ENCODE data around the gene ARHGAP15.

The ARHGAP15 gene

DNA sequence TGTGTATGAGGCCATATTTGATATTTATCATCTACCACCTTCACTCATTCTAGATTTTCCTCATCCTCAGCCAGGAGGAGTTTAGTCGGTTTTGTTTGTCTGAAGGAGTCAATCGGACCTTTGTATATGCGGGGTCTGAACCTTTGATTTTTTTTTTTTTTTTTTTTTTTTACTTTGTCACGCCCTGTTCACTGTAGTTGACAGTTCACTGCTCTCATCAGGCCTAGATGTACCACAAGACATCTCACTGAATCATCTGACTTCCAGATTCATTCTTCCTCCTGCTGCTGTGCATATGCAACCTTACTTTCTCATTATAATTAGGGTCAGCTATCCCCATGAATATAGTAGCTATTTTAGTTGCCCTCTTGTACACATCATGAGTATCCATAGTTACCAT is 133.2 kb downstream of the ARHGAP15 start:
- no peak for DNase-seq (ENCODE audit: low read depth in 3 of 3)

DNA sequence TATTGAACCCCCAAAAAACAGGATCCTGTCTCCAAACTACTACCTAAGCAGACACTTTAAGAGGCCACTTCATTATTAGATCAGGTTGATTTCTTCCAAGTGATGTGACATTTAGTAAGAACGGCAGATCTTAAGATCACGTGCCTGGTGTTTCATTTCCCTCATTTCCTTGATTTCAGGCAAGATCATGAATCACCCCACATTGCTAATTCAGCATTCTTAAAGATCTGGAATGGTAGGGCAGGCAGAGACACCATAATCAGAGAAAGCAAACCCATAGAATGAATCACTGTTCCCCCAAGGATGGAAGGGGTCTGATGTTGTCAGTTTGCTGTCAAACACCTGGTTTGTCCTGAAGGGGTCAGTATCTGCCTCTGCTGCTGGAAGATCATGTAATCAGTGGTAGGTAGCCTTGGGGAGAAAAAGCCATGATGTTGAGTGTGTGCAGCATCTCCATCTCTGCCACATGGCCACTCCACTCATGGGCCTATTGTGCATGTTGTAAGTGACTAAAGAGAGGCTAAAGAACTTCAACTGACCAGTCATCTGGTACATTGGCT is 133.9 kb downstream of the ARHGAP15 start:
- no peak for DNase-seq (ENCODE audit: low read depth in 3 of 3)

DNA sequence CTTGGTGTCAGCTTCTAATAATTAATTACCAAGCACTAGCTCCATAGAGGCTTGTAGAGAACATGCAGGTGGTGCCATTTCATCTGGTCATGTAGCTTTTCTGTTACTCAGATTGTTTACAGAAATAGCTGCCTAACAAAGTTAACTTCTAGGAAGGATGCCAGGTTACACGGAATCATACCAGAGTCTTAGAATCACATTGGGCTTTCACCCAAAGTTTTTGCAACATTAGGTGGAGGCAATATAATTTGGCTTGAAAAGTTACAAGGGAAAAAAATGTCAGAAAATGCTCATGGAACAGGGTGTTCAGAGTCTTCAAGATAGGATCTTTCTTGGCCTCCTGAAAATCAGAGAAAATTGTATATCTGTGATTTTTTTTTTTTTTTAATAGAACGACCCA is 135.6 kb downstream of the ARHGAP15 start:
- DNase-seq (ENCODE audit: low read depth in 3 of 3), result no peak

DNA sequence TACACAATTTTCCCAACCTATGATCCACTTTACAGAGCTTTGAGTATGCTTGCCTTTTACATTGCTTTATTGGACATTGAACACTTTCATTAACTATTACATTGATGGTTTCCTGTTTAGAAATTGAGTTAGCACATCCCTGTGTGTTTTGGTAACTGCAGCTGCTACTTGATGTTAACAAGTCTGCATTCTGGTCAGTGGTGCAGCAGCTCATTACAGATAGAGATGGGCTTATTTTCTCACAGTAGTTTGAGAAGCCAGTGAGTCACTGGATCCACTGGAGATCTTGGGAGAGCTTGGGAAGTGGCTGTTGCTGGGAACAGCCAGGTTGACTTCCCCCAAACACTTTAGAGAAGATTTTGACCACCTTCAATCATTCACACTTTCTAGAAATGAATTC is 150.5 kb downstream of the ARHGAP15 start:
- DNase-seq (ENCODE audit: low read depth in 3 of 3), result no peak

DNA sequence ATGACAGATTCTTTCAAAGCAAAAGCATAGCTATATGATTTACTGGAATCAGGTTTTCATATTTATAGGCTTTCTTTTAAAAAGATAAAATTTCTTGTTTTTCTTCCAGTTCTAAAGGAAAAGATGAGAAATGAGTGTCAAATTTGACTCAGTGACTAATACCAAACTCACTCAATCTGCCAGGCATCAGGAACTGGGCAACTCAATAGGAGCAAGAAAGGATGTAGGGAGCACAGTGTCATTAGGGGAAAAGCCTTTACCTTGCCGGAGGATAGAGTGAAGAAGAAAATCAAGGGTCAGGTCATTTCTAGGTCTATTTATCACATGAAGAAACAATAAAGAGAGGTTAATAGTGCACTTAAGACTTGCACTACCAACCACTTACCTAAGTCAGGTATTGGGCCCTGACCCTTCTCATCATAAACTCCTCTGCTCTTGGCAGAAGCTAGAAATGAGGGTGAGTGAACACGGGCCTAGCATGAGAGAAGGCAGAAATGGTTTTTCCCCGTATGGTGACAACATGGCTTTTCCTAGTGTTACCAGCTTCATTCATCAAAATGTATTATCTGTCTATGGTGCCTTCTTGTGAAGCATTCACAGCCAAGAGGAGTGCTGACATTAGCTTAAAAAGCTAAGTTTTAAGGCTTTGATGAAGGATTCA is 151.0 kb downstream of the ARHGAP15 start:
- no peak for DNase-seq (ENCODE audit: low read depth in 3 of 3)

DNA sequence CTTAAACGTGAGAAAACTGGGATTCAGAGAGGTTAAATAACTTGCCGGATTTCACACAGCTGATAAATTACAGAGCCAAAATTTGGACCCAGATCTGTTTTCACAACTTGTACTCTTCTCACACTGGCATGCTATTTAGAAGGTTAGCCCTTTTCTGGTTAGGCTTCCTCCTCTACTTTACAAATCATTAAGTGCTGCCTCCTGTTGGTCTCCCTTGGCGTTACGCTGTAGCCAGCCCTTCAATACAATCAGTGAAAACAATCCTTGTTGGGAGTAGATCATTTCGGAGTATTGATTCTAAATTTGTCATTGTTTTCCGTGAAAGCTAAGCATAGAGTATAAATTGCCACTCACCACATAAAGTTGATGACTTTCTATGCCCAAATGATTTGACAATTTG is 153.5 kb downstream of the ARHGAP15 start:
- no peak for DNase-seq (ENCODE audit: low read depth in 3 of 3)

DNA sequence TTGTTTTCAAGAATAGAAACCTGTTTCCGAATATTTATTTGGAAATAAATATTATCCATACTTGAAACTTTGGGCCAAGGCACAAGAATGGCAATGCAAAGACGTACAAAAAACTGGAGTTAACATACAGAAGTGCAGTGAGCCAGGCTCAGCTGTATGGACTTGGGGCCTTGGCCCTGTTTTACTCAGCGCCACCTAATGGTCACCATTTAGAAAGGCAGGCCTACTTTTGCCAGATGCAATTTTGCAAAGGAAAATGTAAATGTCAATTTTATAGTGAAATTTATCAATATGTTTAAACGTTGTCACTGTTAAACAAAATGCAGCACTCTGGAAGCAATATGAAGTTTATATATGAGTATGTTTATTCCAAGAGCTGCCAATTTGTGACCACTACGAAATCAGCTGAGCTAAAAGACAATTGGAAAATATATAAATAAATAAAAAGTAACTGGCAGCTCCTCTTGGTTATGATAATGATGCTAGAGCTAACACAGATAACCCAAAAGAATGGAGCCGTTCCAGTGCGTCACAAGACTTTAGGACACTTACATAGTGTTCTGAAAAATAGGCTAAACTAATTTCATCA is 155.0 kb downstream of the ARHGAP15 start:
- DNase-seq (ENCODE audit: low read depth in 3 of 3), result no peak

DNA sequence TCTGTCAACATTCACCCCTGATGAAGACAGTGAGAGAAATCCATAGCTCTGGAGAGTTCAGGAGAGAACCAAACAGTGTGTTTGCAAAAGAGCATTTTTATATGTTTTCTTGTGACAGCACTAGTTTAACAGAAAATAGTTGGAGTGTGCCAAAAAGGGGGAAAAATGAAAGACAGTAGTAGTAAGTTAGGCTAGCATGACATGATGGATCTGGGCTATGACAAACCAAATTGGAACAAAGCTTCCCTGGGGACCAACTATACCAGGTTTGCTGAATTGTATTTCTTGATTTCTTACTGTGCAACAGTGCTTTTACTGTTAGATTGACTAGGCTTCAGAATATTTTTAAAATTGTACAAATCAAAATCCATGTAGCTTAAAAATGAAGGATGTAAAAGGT is 159.8 kb downstream of the ARHGAP15 start:
- DNase-seq (ENCODE audit: low read depth in 3 of 3), result no peak

DNA sequence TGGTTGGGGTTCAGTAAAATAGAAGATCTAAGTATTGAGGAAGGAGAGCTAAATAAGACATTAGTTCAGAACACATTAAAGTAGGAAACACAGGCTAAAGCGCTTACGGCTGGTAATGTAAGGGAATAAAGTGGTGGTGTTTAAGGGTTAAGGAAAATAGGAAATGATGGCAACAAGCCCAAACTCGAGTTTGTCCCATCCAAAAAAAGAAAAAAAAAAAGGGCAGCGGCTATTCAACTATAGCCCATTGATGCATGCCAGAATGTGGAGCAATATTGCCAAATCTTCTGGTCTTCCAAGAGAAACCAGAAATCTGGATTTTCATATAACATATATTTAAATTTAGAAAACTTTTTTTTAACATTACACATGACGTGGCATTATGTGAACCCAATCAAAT is 161.0 kb downstream of the ARHGAP15 start:
- no peak for DNase-seq (ENCODE audit: low read depth in 3 of 3)

DNA sequence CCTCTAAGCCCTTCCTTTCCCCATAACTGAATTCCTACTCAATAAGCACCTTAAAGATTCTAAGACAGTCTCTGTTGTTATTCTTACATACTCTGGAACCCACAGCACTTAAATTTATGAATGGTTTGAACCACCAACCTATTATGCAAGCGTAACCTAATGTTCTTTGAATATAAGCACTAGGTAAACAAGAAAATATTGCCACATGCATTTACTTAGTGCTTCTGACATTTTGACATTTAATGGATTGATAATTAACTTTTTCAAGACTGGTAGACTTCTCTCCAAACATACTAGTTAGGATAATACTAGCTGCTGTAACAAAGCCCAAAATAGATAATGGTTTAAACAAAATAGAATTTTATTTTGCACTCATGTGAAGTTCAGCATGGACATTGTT is 164.8 kb downstream of the ARHGAP15 start:
- no peak for DNase-seq (ENCODE audit: low read depth in 3 of 3)

DNA sequence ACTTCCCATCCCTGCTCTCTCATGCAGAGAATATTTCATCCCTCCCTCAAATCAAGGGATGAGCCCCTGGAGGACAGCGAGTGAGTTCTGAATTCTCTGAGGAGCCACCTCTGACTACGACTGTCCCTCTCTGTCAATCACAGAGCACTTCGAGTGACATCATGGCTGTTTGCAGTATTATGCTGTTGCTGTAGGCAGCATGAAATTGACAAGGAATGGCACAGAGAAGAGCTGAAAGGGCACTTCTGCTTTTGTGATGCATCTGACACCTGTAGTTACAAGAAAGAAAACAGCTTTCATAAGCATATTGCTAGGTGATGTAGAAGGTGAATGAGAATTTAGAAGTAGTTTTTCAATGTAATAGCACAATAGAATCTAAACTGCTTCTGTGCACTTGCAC is 166.9 kb downstream of the ARHGAP15 start:
- no peak for DNase-seq (ENCODE audit: low read depth in 3 of 3)

DNA sequence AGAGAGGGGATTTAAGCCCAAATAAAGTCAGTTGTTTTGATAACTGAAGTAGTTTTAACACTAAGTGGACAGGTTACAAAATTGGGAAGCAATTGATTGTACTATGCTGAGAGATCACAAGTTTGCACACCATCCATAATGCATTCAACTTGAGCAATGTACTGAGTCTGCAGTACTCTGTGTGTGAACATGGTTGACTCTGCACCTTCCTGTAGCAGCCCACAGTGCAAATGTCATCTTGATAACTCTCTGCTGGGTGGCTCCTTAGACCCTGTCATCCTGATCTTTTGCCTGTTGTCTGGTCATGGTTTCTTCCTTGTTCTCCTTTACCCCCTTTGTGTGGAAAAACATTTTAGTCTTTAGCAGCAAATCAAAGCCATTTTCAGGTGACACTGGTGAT is 168.0 kb downstream of the ARHGAP15 start:
- DNase-seq (ENCODE audit: low read depth in 3 of 3), result no peak

DNA sequence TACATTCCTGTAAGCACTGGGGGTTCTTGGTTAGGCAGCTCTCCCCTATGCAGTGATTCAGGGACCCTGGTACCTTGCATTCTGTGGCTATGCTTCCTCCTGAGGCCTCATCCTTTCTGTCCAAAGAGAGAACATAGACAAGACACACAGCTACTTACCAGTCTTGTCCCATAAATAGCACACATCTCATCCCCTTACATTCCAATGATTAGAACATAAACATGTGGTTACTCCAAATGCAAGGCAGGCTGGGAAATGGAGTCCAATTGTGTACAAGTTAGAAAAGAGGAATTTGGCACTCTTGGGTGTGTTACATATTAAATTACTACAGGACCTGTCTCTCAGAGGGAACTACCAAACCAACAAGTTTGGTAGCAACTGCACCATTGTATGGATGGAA is 171.3 kb downstream of the ARHGAP15 start:
- no peak for DNase-seq (ENCODE audit: low read depth in 3 of 3)

DNA sequence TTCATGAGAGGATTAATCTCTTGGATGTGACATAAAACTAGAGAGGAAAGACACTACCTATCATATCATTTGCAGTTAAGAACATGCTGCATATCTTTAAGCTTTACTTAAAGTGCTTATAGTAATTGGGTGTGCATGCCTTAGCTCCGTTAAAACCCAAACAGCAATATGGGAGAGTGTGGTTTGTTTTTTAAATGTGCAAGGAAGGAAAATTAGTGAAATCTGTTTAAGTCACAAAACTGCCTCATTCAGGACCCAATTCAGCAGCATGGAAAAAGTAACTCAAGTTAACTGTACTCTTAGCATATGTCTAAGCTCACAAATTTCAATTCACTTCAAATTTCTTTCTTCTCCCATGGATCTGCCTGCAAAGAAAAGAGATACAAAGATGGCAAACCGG is 182.2 kb downstream of the ARHGAP15 start:
- no peak for DNase-seq (ENCODE audit: low read depth in 3 of 3)

DNA sequence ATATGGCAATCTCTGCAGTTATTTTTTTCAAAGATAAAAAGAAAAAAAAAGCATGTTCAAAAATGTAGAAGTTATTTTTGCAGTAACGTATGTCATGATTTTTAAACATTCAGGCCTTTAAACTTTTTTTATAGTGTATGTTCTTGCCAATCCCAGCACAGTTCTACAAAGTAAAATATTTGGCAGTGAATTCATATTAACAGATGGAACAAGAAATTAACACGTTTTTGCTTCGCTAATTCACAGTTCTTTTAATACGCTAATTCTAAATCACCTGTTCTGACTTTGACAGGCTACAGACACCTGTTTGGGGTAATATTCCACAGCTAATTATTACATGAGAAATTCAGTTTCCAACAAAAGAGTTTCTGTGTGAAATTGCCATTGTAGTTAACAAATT is 183.2 kb downstream of the ARHGAP15 start:
- DNase-seq (ENCODE audit: low read depth in 3 of 3), result no peak

DNA sequence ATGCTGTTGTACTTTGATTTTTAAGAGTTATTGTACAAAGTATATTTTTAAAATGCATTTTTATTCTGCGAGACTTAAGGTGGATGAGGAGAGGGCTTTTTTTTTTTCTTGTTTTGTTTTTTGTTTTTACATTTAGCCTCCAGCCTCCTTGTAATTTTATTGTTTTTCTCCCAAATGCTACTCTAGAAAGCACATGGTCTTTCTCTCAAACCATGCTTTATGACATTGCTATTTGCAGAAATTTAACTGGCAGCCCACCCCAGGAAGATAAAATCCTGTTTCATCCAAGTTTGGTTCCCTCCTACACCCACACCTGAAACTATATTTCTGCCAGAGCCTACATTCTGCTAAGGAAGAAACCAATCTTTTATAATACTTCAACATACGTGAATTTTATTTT is 184.6 kb downstream of the ARHGAP15 start:
- DNase-seq (ENCODE audit: low read depth in 3 of 3), result no peak

DNA sequence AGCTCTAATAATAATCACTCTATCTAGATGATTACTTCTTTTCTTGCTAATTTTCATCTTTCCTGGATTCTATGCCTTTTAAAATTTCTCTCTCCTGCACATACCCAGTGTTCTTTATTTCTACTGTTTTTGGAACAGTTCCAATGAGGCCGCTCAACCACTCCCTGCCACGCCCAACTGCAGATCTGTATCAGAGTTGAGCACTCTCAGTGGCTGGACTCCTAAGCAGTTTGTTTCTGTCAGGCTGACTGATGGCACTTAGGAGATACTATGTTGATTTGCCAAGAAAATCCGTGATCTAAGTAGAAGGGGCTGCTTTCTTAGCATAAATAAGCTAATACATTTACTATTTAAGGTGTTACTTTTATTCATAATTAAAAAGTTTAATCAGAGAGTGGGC is 192.8 kb downstream of the ARHGAP15 start:
- no peak for DNase-seq (ENCODE audit: low read depth in 3 of 3)

DNA sequence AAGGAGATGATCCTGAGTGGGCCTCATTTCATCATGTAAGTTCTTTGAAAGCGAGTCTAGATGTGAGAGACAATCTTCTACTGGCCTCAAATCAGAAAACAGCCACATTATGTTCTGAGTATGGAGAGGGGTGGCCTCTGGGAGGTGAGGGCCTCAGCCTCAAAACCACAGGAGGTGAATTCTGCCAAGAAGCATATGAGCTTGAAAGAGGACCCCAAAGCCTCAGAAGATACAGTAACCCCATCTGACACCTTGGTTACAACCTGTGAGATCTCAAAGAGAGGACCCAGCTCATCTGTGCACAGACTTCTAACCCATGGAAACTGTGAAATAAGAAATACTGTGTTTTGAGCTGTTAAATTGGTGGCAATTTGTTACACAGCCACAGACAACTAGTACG is 200.1 kb downstream of the ARHGAP15 start:
- no peak for DNase-seq (ENCODE audit: low read depth in 3 of 3)

DNA sequence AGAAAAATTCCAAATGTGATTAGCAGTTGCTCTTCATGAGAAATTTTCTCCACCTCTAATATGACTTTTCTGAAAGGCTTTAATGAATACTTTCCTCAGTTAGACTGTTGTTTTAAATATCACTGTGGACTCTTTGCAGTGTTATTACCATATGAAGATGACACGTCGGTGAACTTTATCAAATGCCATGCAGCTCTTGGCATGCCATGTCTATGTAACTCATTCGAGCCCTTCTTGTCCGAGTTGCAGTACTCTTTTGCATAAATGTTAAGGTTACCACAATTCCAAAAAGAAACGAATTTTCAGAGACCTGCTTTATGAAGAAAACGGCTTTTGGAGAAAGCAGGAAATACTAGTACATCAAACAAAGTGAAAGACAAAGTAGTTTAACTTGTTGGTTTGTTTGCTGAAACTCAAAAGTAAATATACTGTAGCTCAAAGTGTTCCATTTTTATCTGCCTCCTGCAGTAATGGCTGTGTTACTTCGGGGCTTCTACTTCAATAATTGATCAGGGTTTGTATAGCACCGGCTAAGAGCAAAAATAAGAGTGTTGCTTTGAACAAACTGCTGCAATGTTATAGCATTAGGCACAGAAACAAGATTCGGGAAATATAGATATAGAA is 204.1 kb downstream of the ARHGAP15 start:
- DNase-seq (ENCODE audit: low read depth in 3 of 3), result no peak

DNA sequence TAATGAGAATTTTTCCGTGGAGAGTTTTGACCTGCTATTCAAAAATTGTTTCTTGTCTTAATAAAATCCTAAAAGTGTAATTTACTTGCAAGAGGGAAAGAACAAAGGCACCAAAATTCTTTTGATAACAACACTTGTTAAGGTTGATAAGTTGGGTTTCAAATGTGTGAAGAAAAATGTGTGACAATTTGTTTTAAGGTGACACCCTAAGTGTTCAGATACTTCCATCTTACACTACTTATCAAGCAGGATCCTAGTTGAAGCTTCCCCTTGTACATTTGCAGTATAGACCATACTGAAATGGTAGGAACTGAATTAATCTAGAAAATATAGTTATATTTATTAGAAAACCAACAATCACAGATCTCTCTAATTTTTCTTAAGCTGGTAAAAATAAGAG is 204.6 kb downstream of the ARHGAP15 start:
- DNase-seq (ENCODE audit: low read depth in 3 of 3), result no peak

DNA sequence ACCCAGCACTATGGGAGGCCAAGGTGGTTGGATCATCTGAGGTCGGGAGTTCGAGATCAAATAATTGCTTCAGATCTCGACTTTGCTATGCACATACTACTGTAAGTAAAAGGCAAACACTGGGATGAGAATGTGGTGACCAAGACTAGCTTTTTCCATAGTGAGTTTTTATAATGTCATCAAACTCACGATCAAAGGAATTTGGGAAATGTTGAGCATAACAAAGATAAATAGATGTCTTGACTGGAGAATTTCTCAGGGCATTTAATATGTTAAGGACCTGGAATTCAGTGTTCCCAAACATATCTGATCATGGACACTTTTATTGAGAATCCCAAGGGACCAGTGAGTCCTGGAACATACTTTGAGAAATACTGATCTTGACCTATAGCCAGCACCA is 205.6 kb downstream of the ARHGAP15 start:
- DNase-seq (ENCODE audit: low read depth in 3 of 3), result no peak

DNA sequence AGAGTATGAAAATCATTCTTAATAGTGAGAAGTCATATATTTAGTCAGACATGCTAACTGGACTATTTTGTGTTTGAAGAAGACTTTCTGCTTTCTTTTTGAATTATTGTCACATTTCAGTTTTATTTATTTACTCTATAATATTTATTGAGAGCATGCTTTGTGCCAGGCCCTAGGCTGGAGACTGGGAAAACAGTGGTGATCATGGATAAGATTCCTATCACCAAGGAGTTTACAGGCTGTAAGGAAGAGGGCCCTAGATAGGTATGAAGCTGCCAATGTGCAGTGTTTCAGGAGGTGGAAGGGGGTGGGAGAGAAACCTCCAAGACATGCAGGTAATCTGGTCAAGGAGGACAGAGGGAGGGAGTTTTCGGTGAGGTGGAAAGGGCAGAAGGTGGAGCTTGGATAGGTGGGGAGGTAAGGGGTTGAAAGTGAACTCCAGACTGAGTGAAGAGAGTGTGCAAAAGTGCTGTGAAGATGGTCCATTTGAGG is 207.5 kb downstream of the ARHGAP15 start:
- DNase-seq (ENCODE audit: low read depth in 3 of 3), result no peak

DNA sequence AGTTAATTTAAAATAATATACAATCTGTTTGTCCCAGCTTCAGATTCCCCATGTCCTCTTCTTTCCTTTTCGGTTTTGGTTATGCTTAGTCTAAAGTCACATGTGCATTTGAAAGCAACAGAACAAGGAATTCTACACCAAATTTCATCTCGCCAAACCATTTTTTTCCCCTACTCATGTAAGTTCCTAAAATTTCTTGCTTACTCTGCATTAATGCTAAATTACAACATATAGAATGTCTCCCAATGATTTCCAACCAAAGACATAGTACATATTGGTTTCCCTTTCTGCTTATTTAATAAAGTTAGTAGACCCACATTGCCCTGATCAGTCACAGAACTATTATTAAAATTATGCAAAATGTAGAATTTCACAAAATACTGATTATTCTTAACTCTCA is 212.3 kb downstream of the ARHGAP15 start:
- DNase-seq (ENCODE audit: low read depth in 3 of 3), result no peak
